Measurements from ENCODE around the gene PBX2.
"Not testable (repeated sequence)": the region's sequence is repeated elsewhere in the genome, so short reads cannot be mapped to it uniquely, and the experiment has no call there.

The PBX2 gene

GRCh38 chr6:32202186-32202585 lies 12.2 kb upstream of the PBX2 start:
- H3K27me3 ChIP-seq (ENCODE audit: control insufficient read depth, insufficient read depth, low read length), result no peaks in the 10 kb centered on the region
- no peak overlapping the region for H3K4me3 ChIP-seq (ENCODE audit: low read depth, low read length)
- H3K27ac ChIP-seq (ENCODE audit: low read depth, low read length), result no peak overlapping the region
- H3K4me1 ChIP-seq (ENCODE audit: control insufficient read depth, insufficient read depth, low read length), result 0 out of 2 replicates have a peak, but pooled peaks cover 3% of the 10 kb centered on the region
- H3K9me3 ChIP-seq (ENCODE audit: control insufficient read depth, insufficient read depth, low read length), result no peaks in the 10 kb centered on the region
- no peak overlapping the region for H3K9ac ChIP-seq (ENCODE audit: low read depth, low read length)
- no peaks in the 10 kb centered on the region for H3K36me3 ChIP-seq (ENCODE audit: control insufficient read depth, insufficient read depth, low read length)

DNA sequence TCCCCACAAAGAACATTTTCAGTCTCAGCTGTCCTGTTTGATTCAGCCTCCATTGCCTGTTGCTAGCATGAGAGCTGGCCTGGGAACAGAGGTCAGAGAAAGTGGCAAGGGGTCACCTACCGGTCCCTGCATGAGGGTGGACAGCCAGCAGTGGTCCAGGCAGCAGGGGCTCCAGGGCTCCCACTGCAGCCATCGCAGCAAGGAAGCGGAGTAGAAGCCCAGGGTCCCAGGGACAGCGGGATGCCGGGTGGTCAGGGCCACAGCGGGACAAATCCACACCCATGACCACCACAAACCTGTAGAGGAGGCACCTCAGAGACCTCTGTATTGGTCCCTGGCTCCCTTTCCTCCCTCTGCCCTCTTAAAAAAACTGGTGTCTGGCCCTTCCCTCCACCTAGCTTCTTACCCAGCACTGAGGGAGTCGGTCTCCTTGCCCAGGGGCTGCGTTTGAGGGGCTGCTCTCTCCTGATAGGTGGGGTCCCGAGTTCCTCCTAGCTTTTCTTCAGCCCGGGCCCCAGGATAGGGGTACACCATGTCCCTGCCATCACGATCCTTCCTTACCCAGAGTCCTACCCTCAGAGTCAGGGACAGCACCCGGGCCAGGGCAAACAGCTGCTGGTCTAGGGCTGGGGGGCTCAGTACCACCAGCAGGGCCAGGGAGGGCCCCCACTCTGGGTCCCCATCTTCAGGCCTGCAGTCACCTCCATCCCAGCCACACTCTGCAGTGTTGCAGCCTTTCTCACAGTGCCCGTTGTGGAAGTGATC lies 10.9 kb upstream of the PBX2 start:
- H3K9ac ChIP-seq (ENCODE audit: low read depth, low read length), result no peak overlapping the region
- no peaks in the 10 kb centered on the region for H3K27me3 ChIP-seq (ENCODE audit: control insufficient read depth, insufficient read depth, low read length)
- no peak overlapping the region for H3K4me3 ChIP-seq (ENCODE audit: low read depth, low read length)
- no peak overlapping the region for H3K27ac ChIP-seq (ENCODE audit: low read depth, low read length)
- H3K36me3 ChIP-seq (ENCODE audit: control insufficient read depth, insufficient read depth, low read length), result no peaks in the 10 kb centered on the region
- no peaks in the 10 kb centered on the region for H3K9me3 ChIP-seq (ENCODE audit: control insufficient read depth, insufficient read depth, low read length)
- H3K4me1 ChIP-seq (ENCODE audit: control insufficient read depth, insufficient read depth, low read length), result peaks cover 8% of the 10 kb centered on the region; the same call in 1 of the 2 replicates

DNA sequence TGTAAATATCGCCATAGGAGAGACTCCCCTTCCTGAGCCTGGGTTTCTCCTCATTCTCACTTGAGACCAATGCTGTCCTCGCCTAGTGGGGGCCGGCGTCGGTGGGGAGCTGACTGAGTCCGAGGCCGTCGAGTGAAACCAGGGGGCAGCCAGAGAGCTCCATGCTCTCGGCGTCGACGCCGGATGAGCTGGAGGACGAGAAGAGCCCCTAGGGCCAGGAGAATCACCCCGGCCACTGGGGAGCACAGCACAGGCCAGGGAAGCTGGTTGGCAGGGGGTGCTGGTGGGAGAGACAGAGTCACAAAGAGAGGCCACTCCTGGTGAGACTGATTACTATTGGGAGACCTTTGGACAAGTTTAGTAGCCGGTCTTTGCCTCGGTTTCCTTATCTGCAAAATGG lies 8.9 kb upstream of the PBX2 start:
- no peak overlapping the region for H3K9ac ChIP-seq (ENCODE audit: low read depth, low read length)
- no peak overlapping the region for H3K27ac ChIP-seq (ENCODE audit: low read depth, low read length)
- H3K36me3 ChIP-seq (ENCODE audit: control insufficient read depth, insufficient read depth, low read length), result no peaks in the 10 kb centered on the region
- no peaks in the 10 kb centered on the region for H3K9me3 ChIP-seq (ENCODE audit: control insufficient read depth, insufficient read depth, low read length)
- no peak overlapping the region for H3K4me3 ChIP-seq (ENCODE audit: low read depth, low read length)
- peaks cover 19% of the 10 kb centered on the region for H3K4me1 ChIP-seq (ENCODE audit: control insufficient read depth, insufficient read depth, low read length)
- no peaks in the 10 kb centered on the region for H3K27me3 ChIP-seq (ENCODE audit: control insufficient read depth, insufficient read depth, low read length)

- peaks cover 19% of the 10 kb centered on the region for H3K4me1 ChIP-seq (ENCODE audit: control insufficient read depth, insufficient read depth, low read length)
- no peak overlapping the region for H3K27ac ChIP-seq (ENCODE audit: low read depth, low read length)
- H3K36me3 ChIP-seq (ENCODE audit: control insufficient read depth, insufficient read depth, low read length), result no peaks in the 10 kb centered on the region
- no peak overlapping the region for H3K4me3 ChIP-seq (ENCODE audit: low read depth, low read length)
- no peaks in the 10 kb centered on the region for H3K9me3 ChIP-seq (ENCODE audit: control insufficient read depth, insufficient read depth, low read length)
- no peak overlapping the region for H3K9ac ChIP-seq (ENCODE audit: low read depth, low read length)
- no peaks in the 10 kb centered on the region for H3K27me3 ChIP-seq (ENCODE audit: control insufficient read depth, insufficient read depth, low read length)
Measured at GRCh38 chr6:32198345-32198696, 8.3 kb upstream of the PBX2 start.

GRCh38 chr6:32196682-32197616 lies 6.9 kb upstream of the PBX2 start:
- peak overlapping the region; percentile 93 for H3K9ac ChIP-seq (ENCODE audit: low read depth, low read length)
- peaks cover 28% of the 10 kb centered on the region for H3K4me1 ChIP-seq (ENCODE audit: control insufficient read depth, insufficient read depth, low read length)
- no peaks in the 10 kb centered on the region for H3K36me3 ChIP-seq (ENCODE audit: control insufficient read depth, insufficient read depth, low read length)
- H3K27me3 ChIP-seq (ENCODE audit: control insufficient read depth, insufficient read depth, low read length), result no peaks in the 10 kb centered on the region
- H3K4me3 ChIP-seq (ENCODE audit: low read depth, low read length), result peak overlapping the region; percentile 82
- no peaks in the 10 kb centered on the region for H3K9me3 ChIP-seq (ENCODE audit: control insufficient read depth, insufficient read depth, low read length)
- peak overlapping the region; percentile 100 for H3K27ac ChIP-seq (ENCODE audit: low read depth, low read length)

GRCh38 chr6:32195902-32196681 lies 6.1 kb upstream of the PBX2 start:
- H3K4me3 ChIP-seq (ENCODE audit: low read depth, low read length), result peak overlapping the region; percentile 82
- H3K27ac ChIP-seq (ENCODE audit: low read depth, low read length), result peak overlapping the region; percentile 100
- H3K4me1 ChIP-seq (ENCODE audit: control insufficient read depth, insufficient read depth, low read length), result peaks cover 28% of the 10 kb centered on the region
- H3K36me3 ChIP-seq (ENCODE audit: control insufficient read depth, insufficient read depth, low read length), result no peaks in the 10 kb centered on the region
- no peaks in the 10 kb centered on the region for H3K9me3 ChIP-seq (ENCODE audit: control insufficient read depth, insufficient read depth, low read length)
- H3K9ac ChIP-seq (ENCODE audit: low read depth, low read length), result peak overlapping the region; percentile 93
- H3K27me3 ChIP-seq (ENCODE audit: control insufficient read depth, insufficient read depth, low read length), result no peaks in the 10 kb centered on the region

DNA sequence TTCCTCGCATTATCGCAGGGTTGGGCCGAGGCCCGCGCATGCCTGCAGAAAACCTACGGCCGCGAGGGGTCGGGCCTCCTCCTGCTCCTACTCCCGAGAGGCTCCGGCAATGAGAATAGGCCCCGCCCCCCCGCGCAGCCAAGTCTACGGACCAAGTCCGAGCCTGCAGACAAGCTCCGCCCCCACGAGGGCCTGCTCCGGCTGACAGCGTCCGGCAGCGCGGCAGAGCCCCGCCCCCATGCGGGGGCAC lies 5.6 kb upstream of the PBX2 start:
- H3K9me3 ChIP-seq (ENCODE audit: control insufficient read depth, insufficient read depth, low read length), result no peaks in the 10 kb centered on the region
- peaks cover 33% of the 10 kb centered on the region for H3K4me1 ChIP-seq (ENCODE audit: control insufficient read depth, insufficient read depth, low read length)
- H3K27me3 ChIP-seq (ENCODE audit: control insufficient read depth, insufficient read depth, low read length), result no peaks in the 10 kb centered on the region
- peak overlapping the region; percentile 100 for H3K27ac ChIP-seq (ENCODE audit: low read depth, low read length)
- H3K36me3 ChIP-seq (ENCODE audit: control insufficient read depth, insufficient read depth, low read length), result no peaks in the 10 kb centered on the region
- H3K9ac ChIP-seq (ENCODE audit: low read depth, low read length), result peak overlapping the region; percentile 93; the same call in 1 of the 2 replicates
- peak overlapping the region; percentile 82; the same call in 1 of the 2 replicates for H3K4me3 ChIP-seq (ENCODE audit: low read depth, low read length)

GRCh38 chr6:32194825-32195651 lies 5.0 kb upstream of the PBX2 start:
- H3K9me3 ChIP-seq (ENCODE audit: control insufficient read depth, insufficient read depth, low read length), result no peaks in the 10 kb centered on the region
- no peaks in the 10 kb centered on the region for H3K36me3 ChIP-seq (ENCODE audit: control insufficient read depth, insufficient read depth, low read length)
- no peaks in the 10 kb centered on the region for H3K27me3 ChIP-seq (ENCODE audit: control insufficient read depth, insufficient read depth, low read length)
- peak overlapping the region; percentile 80 for H3K4me3 ChIP-seq (ENCODE audit: low read depth, low read length)
- H3K27ac ChIP-seq (ENCODE audit: low read depth, low read length), result peak overlapping the region; percentile 100
- peak overlapping the region; percentile 71 for H3K9ac ChIP-seq (ENCODE audit: low read depth, low read length)
- H3K4me1 ChIP-seq (ENCODE audit: control insufficient read depth, insufficient read depth, low read length), result peaks cover 35% of the 10 kb centered on the region

GRCh38 chr6:32194388-32194787 lies 4.4 kb upstream of the PBX2 start:
- H3K36me3 ChIP-seq (ENCODE audit: control insufficient read depth, insufficient read depth, low read length), result no peaks in the 10 kb centered on the region
- H3K9ac ChIP-seq (ENCODE audit: low read depth, low read length), result no peak overlapping the region
- peaks cover 35% of the 10 kb centered on the region for H3K4me1 ChIP-seq (ENCODE audit: control insufficient read depth, insufficient read depth, low read length)
- no peaks in the 10 kb centered on the region for H3K9me3 ChIP-seq (ENCODE audit: control insufficient read depth, insufficient read depth, low read length)
- no peak overlapping the region for H3K4me3 ChIP-seq (ENCODE audit: low read depth, low read length)
- peak overlapping the region; percentile 100 for H3K27ac ChIP-seq (ENCODE audit: low read depth, low read length)
- H3K27me3 ChIP-seq (ENCODE audit: control insufficient read depth, insufficient read depth, low read length), result no peaks in the 10 kb centered on the region

- not testable (repeated sequence) for H3K9ac ChIP-seq (ENCODE audit: low read depth, low read length); H3K27ac ChIP-seq (ENCODE audit: low read depth, low read length); H3K27me3 ChIP-seq (ENCODE audit: control insufficient read depth, insufficient read depth, low read length); H3K9me3 ChIP-seq (ENCODE audit: control insufficient read depth, insufficient read depth, low read length); H3K36me3 ChIP-seq (ENCODE audit: control insufficient read depth, insufficient read depth, low read length)
- H3K4me3 ChIP-seq (ENCODE audit: low read depth, low read length), result peak overlapping the region; percentile 10; the same call in 1 of the 2 replicates
- peaks cover 41% of the 10 kb centered on the region for H3K4me1 ChIP-seq (ENCODE audit: control insufficient read depth, insufficient read depth, low read length)
Measured at GRCh38 chr6:32193096-32193495, 3.1 kb upstream of the PBX2 start.

Measured in HUES48 (cell line).